A172 (cell line): Measurements from ENCODE around the gene CMIP. TPM values are rescaled to one million over a fixed set of nuclear protein-coding genes. Genes with fewer than 3 reads are reported as not detected.

Experiments
- DNase-seq: peaks from one replicate; pipeline ENCODE4 v3.0.0-alpha.2; 2015; ENCODE audit warnings: low spot score
- total RNA-seq: library from RNA; depleted of rRNA; stranded (reverse); fragments of >200 nt; shearing (Covaris generic); gene quantifications from 2 replicates; pipeline ENCODE4 v1.2.3, GENCODE V29; 2014

Gene CMIP
- total RNA-seq, 1 experiment from 2014 or later: 5.9 TPM

DNA sequence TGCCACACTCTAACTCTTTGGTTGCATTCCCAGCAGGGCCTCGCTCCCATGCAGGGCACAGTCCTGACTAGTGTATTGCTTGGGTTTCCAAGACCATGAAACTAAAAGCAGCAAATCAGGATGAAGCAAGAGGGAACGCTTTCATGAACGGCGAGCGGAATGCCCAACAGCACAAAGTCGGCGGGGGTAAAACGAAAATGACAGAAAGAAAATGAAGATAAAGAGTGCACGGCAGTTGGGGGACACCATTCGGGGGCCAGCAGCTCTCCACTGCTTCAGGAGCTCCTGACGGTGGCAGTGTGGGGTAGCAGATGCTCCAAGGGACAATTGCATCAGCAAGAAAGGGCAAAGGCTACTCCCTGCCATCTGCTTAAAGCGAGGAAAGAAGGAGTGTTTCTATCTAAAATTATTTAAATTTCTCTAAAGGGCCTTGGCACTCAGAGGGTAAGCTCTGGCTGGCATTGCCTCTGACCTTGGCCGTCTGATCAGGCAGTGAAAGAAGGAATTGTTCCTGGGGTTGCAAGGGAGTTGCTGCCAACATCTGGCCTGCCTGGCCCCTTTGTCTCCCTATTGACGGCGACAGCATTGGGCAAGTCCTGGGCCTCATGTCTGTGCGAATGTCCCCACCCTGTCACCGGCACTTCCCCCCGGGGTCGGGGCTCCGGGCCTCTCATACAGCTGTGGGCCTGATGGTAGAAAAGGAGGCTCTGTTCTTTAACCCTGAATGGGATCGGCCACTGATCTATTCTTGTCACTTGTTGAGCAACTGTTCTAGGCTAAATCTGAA, 138.2 kb downstream of the CMIP start:
- no peak for DNase-seq

DNA sequence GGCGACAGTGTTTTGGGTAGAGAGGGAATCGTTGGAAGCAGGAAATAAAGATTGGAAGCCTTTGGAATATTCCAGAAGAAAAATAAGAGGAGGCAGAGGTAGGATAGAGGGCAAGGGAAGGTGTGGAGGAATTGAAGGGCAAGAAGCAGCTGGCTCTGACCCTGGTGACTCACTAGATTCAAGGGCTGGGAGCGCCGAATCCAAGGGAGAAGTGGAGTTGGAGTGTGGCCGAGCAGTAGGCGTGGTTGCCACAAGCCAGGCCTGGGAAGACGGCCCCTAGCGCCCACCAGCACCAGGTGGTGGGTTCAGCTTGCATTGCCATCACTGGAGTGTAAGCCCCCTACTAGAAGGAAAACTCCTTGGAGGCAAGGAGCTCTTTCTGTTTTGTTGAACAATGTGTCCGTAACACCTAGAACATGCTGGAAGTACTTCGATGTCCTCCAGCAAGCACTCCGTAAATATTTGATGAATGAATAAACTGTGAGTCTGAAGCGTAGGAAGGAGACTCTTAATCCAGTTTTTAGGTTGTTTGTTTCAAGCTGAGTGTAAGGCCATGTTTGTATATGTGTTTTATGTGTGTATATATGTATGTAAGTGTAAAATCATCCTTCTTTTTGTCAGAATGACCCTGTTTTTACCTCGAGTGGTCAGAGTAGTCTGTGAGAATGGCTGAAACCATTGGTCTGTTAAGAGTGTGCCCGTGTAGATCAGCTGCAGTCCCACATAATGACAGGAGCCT, 139.5 kb downstream of the CMIP start:
- peak; percentile 70 for DNase-seq

DNA sequence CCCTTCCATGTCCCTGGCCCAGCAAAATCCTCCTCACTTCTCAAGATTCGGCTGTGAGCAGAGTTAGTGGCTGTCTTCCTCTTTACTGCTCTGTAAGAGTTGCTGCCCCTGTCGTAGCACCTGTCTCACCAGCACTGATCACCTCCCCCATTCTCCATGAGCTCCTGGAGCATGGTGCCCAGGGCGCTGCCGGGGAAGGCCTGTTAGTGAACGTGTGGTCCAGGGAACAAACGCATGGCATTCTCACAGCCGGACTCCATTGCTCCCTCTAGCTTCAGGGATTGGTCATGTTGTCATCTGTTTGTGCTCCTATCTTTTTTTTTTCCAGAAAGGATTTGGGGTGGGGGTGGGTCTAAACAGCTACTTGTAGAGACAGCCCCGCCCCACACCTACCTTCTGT, 141.2 kb downstream of the CMIP start:
- DNase-seq: peak; percentile 44

DNA sequence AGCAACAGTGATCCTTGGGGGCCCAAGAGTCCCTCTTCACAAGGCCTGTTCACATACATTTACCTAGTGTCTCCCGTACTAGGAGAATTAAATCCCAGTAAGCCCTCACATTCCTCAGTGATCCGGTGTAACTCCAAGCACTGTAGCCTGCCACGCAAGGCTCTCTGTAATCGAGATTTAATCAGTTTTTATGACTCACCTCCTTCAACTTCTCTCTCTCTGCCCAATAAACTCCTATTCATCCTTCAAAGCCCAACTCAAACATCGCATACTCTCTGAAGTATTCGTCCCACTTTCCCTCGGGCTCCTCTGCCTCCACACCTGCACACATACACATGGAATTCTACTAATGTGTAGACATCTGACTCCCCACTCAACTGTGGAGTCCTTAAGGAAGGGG, 141.8 kb downstream of the CMIP start:
- DNase-seq: peak; percentile 54

DNA sequence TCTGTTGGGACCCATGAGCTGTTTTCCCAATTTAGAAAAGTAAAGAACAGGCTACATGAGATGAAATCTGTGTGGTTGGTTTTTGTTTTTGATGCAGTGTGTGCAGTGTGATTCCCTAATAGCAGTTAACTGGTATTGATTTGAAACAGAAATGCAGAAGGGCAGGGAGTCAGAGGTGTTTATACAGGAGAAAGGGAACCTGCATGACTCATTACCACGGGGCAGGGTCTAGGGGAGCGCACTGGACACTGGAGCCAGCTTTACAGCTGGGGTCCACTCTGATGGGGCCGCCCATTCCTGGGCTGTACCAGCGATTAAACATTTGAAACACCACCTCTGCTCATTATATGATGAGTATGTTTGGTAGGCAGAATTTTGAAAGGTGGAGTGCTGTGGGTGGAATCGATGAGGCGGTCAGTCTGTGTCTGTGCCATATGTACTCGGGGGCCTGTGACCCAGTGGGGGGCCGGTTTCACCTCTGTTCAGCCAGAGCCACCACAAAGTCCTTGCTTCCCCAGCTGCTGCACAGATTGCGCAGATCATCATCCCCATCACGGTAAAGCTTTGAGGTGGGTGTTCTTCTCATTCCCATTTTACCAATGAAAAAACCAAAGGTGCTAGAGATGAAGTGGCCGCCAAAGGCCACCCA, 142.5 kb downstream of the CMIP start:
- no peak for DNase-seq

DNA sequence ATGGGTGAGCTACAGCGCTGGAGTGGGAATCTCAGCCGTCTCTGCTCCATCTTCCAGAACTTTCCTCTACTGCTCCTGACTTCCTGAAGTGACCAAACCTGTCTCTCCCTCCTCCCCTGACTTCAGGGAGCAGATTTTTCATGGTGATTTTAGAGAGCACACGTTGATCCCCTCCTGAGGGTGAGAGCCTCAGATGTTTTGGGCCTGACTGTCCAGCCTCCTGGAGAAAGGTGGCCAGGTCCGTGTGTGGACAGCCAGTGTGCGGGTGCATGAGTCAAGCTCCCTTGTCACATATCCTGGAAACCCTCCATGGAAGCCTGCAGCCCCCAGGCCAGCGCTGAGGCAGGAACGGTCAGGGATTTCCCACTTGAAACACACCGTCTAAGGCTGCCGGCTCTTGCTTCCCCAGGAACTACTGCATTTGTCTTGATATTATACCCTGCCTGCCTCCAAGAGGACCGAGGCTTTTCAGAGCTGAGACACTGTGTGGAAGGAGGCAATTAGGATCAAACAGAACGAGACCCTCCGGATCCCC, 143.1 kb downstream of the CMIP start:
- DNase-seq: no peak

DNA sequence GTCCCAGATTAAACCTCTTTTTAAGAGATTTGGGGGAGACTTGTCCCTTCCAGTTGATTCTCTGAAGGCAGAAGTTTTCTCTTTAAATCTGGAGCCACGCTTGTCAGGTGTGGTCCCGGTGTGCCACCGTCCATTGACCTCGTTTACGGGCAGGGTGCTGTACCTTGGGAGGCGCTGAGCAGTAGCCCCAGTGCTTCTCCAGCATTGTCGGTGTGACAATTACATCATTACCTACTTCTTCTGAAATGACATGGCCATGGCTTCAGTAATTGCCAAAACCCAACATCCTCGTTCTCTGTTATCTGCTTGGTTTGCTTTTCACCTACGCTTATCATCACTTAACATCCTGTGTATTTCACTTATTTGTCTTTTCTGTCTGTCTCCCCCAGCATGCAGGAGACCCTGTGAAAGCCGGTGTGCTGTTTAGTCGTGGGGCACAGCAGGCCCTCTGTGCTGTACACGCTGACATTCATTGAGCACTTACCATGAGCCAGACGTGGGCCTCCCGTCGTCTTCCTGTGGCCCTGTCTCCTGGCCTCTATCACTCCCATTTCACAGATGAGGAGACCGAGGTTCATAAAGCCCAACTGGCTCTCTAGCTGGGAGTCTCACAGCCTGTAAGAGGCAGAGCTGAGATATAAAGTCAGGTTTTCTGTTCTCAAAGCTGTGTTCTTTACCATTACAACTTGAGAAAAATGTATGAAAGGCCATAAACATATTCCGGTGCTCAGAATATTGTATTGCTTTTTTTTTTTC, 143.9 kb downstream of the CMIP start:
- DNase-seq: no peak

DNA sequence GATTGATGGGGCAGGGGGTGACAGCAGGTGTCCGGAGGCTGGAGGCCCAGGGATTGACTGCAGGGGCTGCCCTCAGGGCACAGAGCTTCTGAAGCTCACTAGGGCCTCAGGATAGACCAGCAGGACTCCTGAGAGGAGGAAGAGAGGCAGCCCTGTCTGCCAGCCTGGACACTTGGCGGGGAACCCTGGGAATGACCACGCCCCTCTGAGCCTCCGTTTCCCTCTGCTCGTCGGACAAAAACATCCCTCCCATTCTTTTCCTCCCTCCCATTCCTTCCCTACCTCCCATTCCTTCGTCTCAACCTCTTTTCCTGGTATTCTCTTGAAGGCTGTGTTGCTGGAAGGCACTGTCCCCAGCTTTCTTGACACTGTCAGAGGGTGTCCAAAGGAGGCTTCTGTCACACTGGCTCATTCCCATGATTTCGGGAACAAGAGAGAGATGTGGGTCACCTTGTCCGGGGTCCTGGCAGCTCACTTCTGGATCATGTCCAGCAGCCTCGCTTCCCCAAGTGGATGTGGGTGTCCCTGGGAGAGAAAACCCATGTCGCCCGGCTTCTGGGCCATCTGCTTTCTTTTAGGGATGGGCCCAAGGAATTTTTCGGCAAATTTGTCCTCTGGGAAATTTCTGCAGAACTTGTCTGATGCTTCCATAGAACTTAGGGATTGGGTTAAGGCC, 145.5 kb downstream of the CMIP start:
- DNase-seq: no peak

DNA sequence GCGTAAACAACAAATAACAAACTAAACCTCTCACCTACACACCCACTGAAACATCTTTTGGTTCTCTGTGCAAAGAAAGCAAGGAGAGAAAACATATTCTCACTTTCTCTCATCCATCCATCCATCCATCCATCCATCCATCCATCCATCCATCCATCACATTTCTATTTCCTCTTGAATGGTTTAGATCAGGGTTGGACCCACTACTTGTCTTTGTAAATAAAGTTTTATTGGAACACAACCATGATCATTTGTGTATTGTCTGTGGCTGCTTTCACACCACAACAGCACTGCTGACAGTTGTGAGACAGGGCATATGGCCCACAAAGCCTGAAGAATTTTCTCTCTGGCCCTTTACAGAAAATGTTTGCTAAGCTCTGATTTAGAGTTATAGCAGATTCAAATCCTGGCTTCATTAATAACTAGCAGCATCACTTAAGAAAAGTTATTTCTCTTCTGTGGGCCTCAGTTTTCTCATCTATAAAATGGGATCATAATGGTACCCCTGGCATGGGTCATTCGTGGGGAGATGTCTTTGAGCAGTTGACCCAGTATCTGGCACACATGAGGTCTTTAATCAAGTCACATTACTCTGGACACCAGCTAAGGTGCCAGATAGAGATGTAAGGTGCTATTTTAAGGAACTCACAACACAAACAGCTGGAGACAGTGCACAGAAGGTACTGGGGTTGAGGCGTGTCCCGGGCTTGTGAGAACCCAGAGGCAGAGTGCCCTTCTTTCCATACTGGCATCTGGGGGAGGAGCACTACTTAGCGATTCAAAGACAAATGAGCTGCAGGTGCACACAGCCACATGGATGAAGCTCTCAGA, 146.3 kb downstream of the CMIP start:
- no peak for DNase-seq

DNA sequence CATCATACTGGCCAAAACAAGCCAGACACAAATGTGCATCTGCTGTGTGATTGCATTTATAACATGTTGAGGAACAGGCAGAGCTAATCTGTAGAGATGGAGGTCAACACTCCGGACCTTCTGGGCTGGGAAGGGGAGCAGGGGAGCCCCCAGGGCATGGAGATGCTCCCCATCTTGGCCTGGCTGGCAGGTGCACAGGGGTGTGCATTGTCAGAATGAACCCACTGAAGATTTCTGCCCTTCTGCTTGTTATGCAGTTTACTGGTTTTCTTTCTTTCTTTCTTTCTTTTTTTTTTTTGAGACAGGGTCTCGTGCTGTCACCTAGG, 146.9 kb downstream of the CMIP start:
- DNase-seq: no peak

DNA sequence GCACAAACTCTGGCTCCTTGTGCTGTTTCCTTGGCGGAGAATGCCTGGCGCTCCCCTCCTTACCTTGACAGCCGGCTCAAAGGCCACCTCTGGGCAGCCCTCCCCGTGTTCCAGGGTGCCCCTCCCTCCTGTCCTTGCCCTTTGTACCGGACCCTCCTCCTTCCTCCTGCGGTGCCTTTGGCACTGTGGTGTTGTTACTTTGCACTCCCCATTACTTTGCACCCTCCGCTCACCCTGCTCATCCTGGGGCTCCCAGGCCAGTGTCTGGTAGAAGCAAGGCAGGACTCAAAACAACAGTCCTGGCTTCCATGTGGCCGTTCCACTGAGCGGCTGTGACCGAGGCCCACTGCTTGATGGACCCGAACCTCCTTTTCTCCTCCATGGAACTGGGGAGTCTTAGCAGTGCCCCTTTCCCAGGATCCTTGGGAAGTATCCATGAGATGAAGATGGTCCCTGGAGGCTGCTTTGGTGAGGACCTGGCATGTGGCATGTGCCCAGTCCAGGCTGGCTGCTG, 147.8 kb downstream of the CMIP start:
- no peak for DNase-seq

DNA sequence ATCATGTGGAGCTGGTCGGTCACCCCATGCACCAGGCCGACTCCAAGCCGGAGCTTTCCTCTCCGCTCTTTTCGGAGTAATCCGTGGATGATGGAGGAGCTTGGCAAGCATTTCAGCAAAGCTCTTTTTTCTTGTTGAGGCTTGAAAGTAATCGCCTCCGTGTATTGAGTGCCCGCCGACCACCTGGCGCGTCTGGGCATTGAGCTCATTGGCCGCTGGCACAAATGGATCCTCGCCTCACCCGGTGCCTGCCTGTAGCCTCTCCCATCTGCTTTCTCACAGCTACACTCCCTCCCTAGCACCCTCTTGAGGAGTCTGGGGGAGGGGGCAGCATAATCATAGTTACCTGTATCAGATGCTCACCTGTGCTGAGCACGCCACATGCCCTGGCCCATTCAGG, 148.9 kb downstream of the CMIP start:
- no peak for DNase-seq

DNA sequence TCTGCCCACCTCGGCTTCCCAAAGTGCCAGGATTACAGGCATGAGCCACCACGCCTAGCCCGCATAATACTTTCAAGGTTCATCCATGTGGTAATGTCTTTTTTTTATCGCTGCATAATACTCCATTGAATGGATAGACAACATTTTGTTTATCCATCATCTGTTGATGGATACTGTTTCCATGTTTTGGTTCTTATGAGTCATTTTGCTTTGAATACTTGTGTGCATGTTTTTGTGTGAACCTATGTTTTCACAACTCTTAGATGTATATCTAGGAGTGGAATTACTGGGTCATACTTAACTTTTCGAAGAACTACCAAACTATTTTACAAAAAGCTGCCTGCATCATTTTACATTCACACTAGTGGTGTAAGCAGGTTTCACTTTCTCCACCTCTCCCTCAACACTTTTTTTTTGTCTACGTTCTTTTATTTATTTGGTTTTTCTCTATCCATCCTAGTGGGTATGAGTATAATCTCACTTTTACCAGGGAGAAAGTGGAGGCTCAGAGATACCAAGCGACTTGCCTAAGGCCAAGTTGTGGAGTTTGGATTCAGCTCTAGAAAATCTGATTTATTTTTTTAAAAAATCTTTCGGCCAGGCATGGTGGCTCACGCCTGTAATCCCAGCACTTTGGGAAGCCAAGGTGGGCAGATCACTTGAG, 151.2 kb downstream of the CMIP start:
- DNase-seq: no peak

DNA sequence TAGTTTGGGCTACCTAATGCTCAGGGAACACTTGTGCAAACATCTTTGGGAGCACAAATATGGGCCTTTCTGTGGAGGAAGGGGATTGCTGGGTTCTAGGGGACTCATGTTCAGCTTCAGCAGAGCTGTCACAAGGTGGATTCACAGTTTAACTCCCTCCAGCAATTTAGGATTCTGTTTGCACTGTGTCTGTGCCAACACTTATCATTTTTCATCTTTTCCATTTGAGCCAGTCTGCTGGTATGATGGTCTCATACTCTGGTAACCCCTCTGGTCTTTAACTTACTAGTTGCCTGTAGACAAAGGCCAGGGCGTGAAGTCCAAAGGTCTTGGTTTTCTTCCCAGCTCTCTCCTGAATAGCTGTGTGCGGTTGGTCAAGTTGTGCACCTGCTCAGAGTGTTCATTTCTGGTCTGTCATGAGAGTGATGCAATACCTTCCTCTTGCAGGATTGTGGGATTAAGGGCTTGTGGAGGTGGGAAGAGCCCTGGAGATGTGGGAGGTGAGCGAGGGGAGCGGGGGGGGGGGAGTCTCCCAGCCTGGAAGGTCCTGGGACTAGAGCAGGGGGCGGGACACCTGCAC, 152.6 kb downstream of the CMIP start:
- DNase-seq: no peak

DNA sequence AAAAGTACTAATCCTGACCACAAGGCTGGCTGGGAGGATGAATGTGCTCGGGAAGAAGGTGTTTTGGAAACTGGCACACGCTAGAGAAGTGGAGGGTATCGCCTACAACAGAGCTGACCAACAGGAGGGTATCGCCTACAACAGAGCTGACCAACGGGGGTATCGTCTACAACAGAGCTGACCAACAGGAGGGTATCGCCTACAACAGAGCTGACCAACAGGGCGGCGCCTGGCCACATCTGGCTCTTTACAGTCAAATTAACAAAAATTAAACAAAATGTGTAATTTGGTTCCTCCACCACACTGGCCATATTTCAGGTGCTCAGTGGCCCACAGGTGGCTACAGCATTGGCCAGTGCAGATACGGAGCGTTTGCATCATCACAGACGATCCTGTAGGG, 153.5 kb downstream of the CMIP start:
- no peak for DNase-seq

DNA sequence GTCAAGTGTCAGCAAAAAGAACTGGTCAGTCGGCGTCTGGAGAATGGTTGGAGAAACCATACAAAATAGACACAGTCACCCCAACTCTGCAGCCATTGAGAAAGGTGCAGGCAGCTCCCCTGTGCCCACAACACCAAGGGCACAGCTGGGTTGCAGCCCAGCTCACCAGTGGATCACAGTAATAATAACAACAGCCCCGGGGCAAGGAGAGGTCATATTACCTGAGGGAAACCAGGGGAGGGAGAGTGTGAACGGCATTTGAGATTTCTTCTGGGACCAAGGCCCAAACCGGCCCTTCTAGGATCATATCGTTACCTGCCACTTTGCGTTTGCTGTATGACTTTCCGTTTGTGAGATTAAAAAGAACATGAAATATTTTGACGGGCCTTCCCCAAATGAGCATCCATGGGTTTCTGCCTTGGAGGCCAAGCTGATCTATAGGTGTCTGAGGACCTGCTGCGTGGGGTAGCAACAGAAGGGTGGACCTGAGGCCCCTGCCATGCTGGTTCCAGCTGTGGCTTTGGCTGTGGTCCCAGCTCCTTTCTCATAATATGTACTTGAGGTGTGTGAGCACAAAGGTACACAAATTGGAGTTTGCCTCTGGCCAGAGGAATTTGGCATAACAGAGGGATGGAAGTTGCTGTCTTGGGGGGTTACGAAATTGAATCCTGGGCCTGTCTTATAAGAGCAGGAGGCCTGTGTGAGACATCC, 154.6 kb downstream of the CMIP start:
- no peak for DNase-seq

DNA sequence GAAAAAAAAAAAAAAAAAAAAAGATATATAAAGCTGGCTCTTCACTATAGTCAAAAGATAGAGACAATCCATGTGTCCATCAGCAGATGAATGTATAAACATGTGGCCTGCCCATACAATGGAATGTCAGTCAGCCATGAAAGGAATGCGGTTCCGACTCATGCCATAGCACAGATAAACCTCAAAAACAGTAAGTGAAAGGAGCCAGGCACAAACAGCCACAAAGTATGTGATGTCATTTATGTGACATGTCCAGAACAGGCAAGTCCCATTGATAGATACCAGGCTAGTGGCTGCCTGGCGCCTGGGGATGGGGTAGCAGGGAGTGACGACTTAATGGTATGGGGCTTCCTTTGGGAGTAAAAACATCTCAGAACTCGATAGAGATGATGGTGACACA, 155.7 kb downstream of the CMIP start:
- DNase-seq: peak; percentile 82

DNA sequence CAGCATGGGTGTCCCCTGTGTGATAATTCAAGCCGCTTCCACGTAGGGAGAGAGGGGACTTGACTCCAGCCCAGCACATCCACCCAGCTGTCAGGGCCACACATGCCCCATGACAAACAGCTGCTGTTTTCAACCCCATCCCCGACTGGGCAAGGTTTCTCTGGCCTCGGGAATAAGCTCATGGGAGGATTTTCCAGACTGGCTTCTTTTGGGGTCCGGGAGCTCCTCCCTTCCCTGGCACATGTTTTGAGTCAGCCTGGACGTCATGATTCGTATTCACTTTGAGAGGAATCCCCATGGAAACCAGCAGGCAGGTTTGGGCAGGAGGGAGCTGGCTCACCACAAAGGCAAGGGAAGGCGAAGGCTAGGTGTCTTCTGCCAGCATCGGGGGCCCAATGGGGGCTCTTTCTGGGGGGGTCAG, 156.4 kb downstream of the CMIP start:
- peak; percentile 54 for DNase-seq
